Heart left ventricle (tissue), 16 donors: ENCODE measurements around the gene ITGB3BP. TPM values are rescaled to one million over a fixed set of nuclear protein-coding genes. Genes with fewer than 3 reads are reported as not detected.
A peak's percentile ranks its signal among the peaks of the same experiment; 100 is the strongest.

Experiments
- ATAC-seq, 4 donors: fragments of 200-7000 bp; cut with Tn5 transposase; one replicate each; pipeline ENCODE4 v1.9.1; 2020 to 2022; ENCODE audit warnings: moderate library complexity in 4 of 4, mild to moderate bottlenecking in 3 of 4, moderate number of reproducible peaks in 1 of 4
- DNase-seq, 5 donors: peaks; one replicate each; pipeline ENCODE4 v3.0.0-alpha.2; 2020
- H3K27ac ChIP-seq, 12 donors: fragments of 200-600 bp; sonication (generic) in 4 of 12; one replicate each; pipeline versions ENCODE4 v1.5.0 to v1.8.0; 2016 to 2022; ENCODE audit warnings: mild to moderate bottlenecking in 2 of 12
- H3K27me3 ChIP-seq, 9 donors: fragments of 200-600 bp; sonication (generic) in 2 of 9; one replicate each; pipeline versions ENCODE4 v1.5.1 to v1.8.0; 2016 to 2022; ENCODE audit warnings: mild to moderate bottlenecking in 3 of 9
- H3K36me3 ChIP-seq, 9 donors: fragments of 200-600 bp; sonication (generic) in 2 of 9; one replicate each; pipeline versions ENCODE4 v1.5.0 to v1.8.0; 2018 to 2022; ENCODE audit warnings: mild to moderate bottlenecking in 2 of 9
- H3K4me1 ChIP-seq, 12 donors: fragments of 200-600 bp; sonication (generic) in 4 of 12; one replicate each; pipeline versions ENCODE4 v1.5.0 to v1.8.0; 2016 to 2022; ENCODE audit warnings: mild to moderate bottlenecking in 3 of 12
- H3K4me3 ChIP-seq, 12 donors: fragments of 200-600 bp; sonication (generic) in 4 of 12; one replicate each; pipeline versions ENCODE4 v1.5.0 to v1.8.0; 2017 to 2022; ENCODE audit warnings: mild to moderate bottlenecking in 9 of 12, moderate library complexity in 4 of 12
- H3K9me3 ChIP-seq, 12 donors: fragments of 200-600 bp; sonication (generic) in 4 of 12; one replicate each; pipeline versions ENCODE4 v1.5.0 to v1.8.0; 2016 to 2022; ENCODE audit warnings: mild to moderate bottlenecking in 1 of 12
- CTCF ChIP-seq, 12 donors: fragments of 200-600 bp; sonication (generic) in 4 of 12; IDR thresholded peaks; one replicate each; pipeline versions ENCODE4 v1.5.0 to v1.8.0; 2018 to 2022; ENCODE audit warnings: antibody characterized with exemption in 12 of 12, mild to moderate bottlenecking in 5 of 12
- POLR2A ChIP-seq, 2 donors: fragments of 450-650 bp; IDR thresholded peaks; one replicate each; pipeline ENCODE4 v1.6.1; 2017; ENCODE audit warnings: antibody characterized with exemption in 2 of 2, mild to moderate bottlenecking in 2 of 2, moderate library complexity in 2 of 2
- WGBS, 4 donors: extraction: QIAGEN DNeasy Blood & Tissue Kit in 2 of 4; methylation state at CpG; one replicate each; pipeline versions ENCODE4 v1.1.5 to v1.1.7; 2013 to 2018; 5-methylcytosine and 5-hydroxymethylcytosine counted together
- intact Hi-C, 10 donors: fragments of 100-400 bp; cut with DNase I; formaldehyde crosslinking; loops; one replicate each; pipeline versions ENCODE4 v1.11.1 to v1.14.2; 2022
- polyA plus RNA-seq, 2 donors: library from polyadenylated mRNA; stranded (reverse); fragments of 200-250 nt; gene quantifications; one replicate each; pipeline ENCODE4 v1.2.3, GENCODE V29; 2013
- total RNA-seq, 9 donors: library from RNA; depleted of rRNA in 2 of 9; stranded (reverse); fragments of >200 nt in 2 of 9; fragmentation: NEBNext Ultra II Directional in 3 of 9; extraction: Animal tissue kit (Norgen Biotek cat#: 25700) in 3 of 9; gene quantifications; one replicate each; pipeline versions ENCODE4 v1.1.0 to v1.2.4, GENCODE V29; 2016 to 2023
- donor health status: ischemic (EF 13 %, LVEDD 7.1; RV severe dilation, severe dysfunction).
- donor health status: healthy with polysubstance abuse.
- donor health status: DM: no; HTN: yes; CAD: no.
- donor health status: DM: no; HTN: no; CAD: no.
- donor health status: ischemic (EF 25% LVEDD 6.9; RV normal size, moderate dysfunction).
- donor health status: ischemic (EF 25% LVEDD 5.7; RV mildly dilated, moderate dysfunction).
- donor health status: healthy.
- donor health status: DM: yes; HTN: yes; CAD: no.
- donor health status: ischemic (EF 35%, LVEDD 5.7; RV mildly dilated, moderate dysfunction).
- donor health status: nonischemic (EF 11% LVEDD 7.7; RV severe dilation, severe dysfunction).
- donor health status: DM: yes; HTN: yes; CAD: no.
- donor health status: PGD.
- donor health status: ischemic (EF 29% LVEDD 5.4; RV normal size, mild dysfunction).
- donor health status: nonischemic (EF 23%, LVEDD 6.1; RV moderate dilation, normal function).

Gene ITGB3BP
- total and polyA plus RNA-seq, 11 donors = 2.0 to 17.2 (median 6.4) TPM

DNA sequence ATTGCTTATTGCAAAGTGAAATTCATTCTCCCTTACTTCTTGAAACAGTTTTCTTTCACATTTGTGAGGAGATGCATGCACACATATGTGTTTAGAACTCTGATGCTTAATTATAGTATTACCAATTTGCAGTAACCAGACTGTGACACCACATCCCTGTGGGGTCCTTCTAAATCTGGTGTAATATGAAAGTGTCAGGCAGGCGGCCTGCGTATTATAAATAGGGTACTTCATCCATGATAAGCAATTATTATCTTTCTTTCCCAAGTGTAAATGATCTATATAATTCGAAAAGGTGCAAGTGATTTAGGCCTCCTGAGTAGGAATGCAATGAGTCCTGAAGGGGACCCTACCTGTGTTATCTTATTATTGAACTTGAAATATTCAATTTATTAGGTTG lies 1.2 kb upstream of the ITGB3BP start:
- intact Hi-C loops = loop anchor here in 3 of 10 donors (10.0 kb wide), 2 partner anchors 159 to 679 kb away; partner anchors contain the start of gene ALG6 (in 2 of the 3)
- Histone ChIP-seq H3K4me1 (peaks cover 0 to 29% (median 10%) of the 10 kb centered on the region in 12 donors), H3K9me3 (no peaks in the 10 kb centered on the region), H3K4me3 (peak overlapping the region; percentile 44 to 91 (median 71)), H3K27me3 (no peaks in the 10 kb centered on the region), H3K27ac (peak overlapping the region in 10 of 12 donors; percentile 41 to 97 (median 90)), H3K36me3 (peaks cover 0 to 26% (median 6%) of the 10 kb centered on the region in 9 donors)
- ATAC-seq (no peak), DNase-seq (no peak)
- 28 to 38% (median 35%) methylated on average over 3 of the region's 3 CpGs for WGBS, 4 donors
- TF ChIP-seq CTCF (IDR thresholded peaks at IDR 0.05) (no peak), POLR2A (IDR thresholded peaks at IDR 0.05) (no peak)

GRCh38 chr1:63523738-63524137 lies 713 bp upstream of the ITGB3BP start:
- peak; percentile 38 to 72 (median 60) for ATAC-seq

DNA sequence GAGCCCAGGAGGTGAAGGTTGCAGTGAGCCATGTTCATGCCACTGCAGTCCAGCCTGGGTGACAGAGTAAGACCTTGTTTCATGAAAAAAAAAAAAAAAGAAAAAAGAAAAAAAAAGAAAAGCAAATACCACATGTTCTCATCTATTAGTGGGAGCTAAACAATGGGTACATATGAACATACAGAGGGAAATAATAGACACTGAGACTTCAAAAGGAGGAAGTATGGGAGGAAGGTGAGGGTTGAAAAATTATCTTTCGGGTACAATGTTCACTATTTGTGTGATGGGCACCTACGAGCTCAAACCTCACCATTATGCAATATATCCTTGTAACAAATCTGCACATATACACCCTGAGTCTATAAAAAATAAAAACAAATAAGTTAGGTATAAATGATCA lies 6.4 kb downstream of the ITGB3BP start:
- DNase-seq = no peak
- Histone ChIP-seq H3K9me3 (peaks cover 0 to 11% (median 0%) of the 10 kb centered on the region in 12 donors), H3K27ac (no peak overlapping the region), H3K4me3 (no peak overlapping the region), H3K36me3 (no peaks in the 10 kb centered on the region), H3K4me1 (peaks cover 0 to 5% (median 0%) of the 10 kb centered on the region in 12 donors), H3K27me3 (no peaks in the 10 kb centered on the region)
- 87 to 90% (median 88%) methylated on average over 2 of the region's 2 CpGs for WGBS, 4 donors
- no peak for ATAC-seq
- intact Hi-C loops = no loop called here
- TF ChIP-seq POLR2A (IDR thresholded peaks at IDR 0.05) = no peak
- no peak for TF ChIP-seq CTCF (IDR thresholded peaks at IDR 0.05)

More at GRCh38 chr1:63523738-63524137, 713 bp upstream of the ITGB3BP start:
- Histone ChIP-seq H3K4me3 (peak overlapping the region; percentile 44 to 91 (median 71)), H3K36me3 (peaks cover 0 to 24% (median 6%) of the 10 kb centered on the region in 9 donors), H3K9me3 (no peaks in the 10 kb centered on the region), H3K27ac (peak overlapping the region; percentile 41 to 97 (median 90)), H3K27me3 (no peaks in the 10 kb centered on the region), H3K4me1 (peaks cover 0 to 29% (median 10%) of the 10 kb centered on the region in 12 donors)
- intact Hi-C loops = loop anchor here in 3 of 10 donors (10.0 kb wide), 2 partner anchors 159 to 679 kb away; partner anchors contain the start of gene ALG6 (in 2 of the 3)
- TF ChIP-seq CTCF (IDR thresholded peaks at IDR 0.05) (no peak), POLR2A (IDR thresholded peaks at IDR 0.05) (no peak)
- 0 to 1% (median 1%) methylated on average over 11 of the region's 11 CpGs for WGBS, 4 donors
- no peak for DNase-seq

DNA sequence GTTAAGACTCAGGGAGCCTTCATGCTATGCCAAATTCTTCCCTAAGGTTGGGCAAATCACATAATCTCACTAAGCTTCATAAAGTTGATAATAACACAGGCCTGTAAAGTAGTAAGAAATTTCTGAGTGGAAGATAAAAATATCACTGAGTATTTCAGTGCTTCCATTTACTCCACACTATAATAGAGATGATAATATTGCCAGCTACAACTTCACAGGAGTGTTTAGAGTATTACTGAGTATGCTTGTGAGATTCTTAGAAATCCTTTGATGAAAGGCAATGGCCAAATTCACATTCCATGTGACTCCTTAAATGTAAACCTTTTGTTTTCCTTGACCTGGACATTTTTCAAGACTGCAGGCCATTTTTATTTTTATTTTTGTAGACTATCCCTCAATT lies 10.4 kb downstream of the ITGB3BP start:
- H3K36me3 ChIP-seq = peaks cover 0 to 20% (median 4%) of the 10 kb centered on the region in 9 donors
- TF ChIP-seq POLR2A (IDR thresholded peaks at IDR 0.05) = no peak
- TF ChIP-seq CTCF (IDR thresholded peaks at IDR 0.05) = no peak
- H3K4me1 ChIP-seq = peaks cover 0 to 6% (median 0%) of the 10 kb centered on the region in 12 donors
- no peak for ATAC-seq
- H3K27me3 ChIP-seq = no peaks in the 10 kb centered on the region
- no peak for DNase-seq
- intact Hi-C loops = no loop called here
- peaks cover 0 to 11% (median 0%) of the 10 kb centered on the region in 12 donors for H3K9me3 ChIP-seq
- no peak overlapping the region for H3K27ac ChIP-seq
- H3K4me3 ChIP-seq = no peak overlapping the region
